ENCODE measurements around the gene UBAP2L.
"Not testable (repeated sequence)": the region's sequence is repeated elsewhere in the genome, so short reads cannot be mapped to it uniquely, and the experiment has no call there.

Gene UBAP2L

DNA sequence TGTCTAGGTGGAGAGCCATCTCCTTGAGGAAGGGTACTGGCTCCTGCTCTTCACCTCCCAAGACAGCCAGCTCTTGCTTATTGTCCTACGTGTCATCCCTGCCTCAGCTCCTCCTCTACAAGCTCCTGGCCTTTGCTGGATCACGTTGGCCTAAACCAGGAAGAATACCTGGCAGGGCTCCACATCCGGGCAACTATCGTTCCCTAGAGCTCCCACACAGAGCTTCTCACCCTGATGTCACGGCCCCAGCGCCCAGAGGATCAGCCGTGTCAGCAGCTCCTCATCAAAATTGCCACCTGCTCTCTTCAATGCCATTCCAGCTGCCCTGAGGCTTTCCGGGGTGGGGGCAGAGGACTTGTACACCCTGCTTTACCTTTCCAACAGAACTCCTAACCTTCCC, 26.9 kb upstream of the UBAP2L start:
- intact Hi-C loops (cut with DNase I), result no loop called here
- DNase-seq, result no peak

DNA sequence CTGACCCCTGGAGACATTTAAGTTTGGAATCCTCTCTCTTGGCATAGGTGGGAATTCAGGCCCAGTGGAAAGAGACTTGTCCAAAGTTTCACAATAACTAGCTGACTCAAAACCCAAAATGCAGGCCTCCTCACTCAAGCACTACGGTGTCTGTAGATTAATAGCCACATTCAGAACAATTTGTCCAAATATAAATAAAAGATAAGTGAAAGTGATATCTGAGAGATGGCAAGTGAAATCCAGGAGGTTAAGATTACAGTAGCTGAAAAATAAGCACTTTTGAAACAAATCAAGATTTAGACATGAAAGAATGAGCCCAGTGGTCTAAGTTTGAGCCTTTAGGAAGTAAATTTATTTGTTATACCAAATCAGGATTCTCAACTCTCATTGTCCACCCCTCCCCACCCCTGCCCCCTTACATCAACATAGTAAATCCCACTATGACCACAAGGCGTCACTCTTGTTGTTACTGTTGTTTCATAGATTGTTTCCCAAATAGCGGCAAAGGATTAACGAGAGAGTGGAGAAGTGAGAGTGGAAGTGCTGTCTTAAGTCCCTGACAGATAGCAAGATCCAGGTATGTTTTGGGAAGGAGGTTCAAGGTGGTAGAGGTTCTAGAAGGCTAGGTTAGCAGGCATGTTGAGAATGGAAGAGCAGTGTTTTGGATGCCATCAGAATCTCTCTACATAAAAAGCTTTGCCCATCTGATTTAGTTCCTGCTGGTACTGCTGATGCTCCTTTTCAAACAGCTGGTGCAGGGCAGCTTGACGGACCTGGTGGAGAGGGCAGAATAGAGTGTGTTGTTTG, 21.8 kb upstream of the UBAP2L start:
- peak in 13 of 42 donors; percentile 9 to 77 (median 31) for DNase-seq
- intact Hi-C loops (cut with DNase I), result no loop called here

DNA sequence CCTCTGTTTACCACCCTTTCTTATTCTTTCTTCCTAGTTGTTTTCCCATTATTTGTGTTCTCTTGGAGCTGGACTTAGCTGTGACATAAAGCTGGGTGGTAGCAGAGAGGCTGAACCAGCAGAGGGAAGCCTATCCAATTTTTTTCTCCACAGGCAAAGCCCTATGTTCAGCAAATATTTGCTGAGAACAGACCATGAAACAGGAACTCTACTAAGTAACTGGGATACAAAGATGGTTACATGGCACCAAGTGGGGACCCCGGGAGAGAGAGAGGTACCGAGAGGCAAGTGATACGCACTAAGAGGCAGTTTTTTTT, 21.2 kb upstream of the UBAP2L start:
- no peak for DNase-seq

DNA sequence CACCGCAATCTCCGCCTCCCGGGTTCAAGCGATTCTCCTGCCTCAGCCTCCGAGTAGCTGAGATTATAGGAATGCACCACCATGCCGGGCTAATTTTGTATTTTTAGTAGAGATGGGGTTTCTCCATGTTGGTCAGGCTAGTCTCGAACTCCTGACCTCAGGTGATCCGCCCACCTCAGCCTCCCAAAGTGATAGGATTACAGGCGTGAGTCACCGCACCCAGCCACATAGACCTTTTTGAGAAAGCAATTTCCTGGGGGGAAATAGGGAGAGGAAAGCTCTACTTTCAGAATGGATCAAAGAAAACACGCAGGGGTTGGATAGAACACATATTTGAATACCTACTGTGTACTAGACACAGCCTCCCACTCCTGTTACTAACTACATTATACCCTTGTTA, 15.0 kb upstream of the UBAP2L start:
- DNase-seq, result not testable (repeated sequence)
- intact Hi-C loops (cut with DNase I), result loop anchor here (10.0 kb wide), 1 partner anchor 59 kb away; no protein-coding TSS in a partner anchor

More for the DNA sequence above, 21.2 kb upstream of the UBAP2L start:
- intact Hi-C loops (cut with DNase I), result no loop called here

DNA sequence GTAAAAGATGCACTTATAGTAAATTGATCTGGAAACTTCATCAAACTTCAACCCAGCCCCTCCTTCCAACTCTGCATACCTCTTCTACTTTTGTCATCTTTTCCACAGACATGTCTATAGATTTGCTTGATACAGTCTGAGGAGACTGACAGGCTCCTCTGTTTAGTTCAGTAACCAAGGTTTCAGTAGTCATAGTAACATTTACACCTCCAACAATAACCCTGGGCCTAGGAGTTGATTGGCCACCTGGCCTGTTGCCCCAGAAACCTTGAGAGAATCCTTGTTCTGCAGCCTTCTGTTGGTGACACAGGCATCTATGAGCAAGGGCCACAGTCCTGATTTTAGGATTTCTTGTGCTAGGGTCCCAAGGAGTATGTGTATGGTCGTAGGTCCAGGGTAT, 14.6 kb upstream of the UBAP2L start, which contains the start of gene CFAP141:
TSS of gene CFAP141 (minus strand) at position 138 of the 400 bp plus-strand sequence. CDS start at position 112, 26 bp downstream.
- DNase-seq, result peak in 4 of 42 donors; percentile 7 to 40 (median 24)

DNA sequence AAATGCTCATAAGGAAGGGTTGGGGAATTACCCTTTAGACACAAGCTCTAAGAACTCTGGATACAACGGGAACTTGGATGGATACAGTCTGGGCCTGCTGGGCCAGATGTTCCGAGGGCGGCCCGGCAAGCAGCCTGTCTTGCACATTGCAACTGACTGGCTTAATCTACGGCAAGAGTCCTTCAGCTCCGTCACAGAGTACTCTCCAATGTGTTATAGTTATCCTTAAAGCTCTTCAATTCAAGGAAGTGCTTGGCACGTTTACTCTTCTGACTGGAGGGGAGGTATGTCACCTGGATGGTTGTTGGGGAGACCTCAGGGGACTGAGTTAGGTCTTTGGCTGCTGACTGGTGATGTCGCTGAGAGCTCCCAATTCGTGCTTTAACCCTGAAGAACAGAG, 13.5 kb upstream of the UBAP2L start:
- no peak for DNase-seq
- intact Hi-C loops (cut with DNase I), result loop anchor here (10.0 kb wide), 1 partner anchor 58 kb away; no protein-coding TSS in a partner anchor

More for the DNA sequence above, 14.6 kb upstream of the UBAP2L start, which contains the start of gene CFAP141:
- intact Hi-C loops (cut with DNase I), result loop anchor here (10.0 kb wide), 1 partner anchor 59 kb away; no protein-coding TSS in a partner anchor

DNA sequence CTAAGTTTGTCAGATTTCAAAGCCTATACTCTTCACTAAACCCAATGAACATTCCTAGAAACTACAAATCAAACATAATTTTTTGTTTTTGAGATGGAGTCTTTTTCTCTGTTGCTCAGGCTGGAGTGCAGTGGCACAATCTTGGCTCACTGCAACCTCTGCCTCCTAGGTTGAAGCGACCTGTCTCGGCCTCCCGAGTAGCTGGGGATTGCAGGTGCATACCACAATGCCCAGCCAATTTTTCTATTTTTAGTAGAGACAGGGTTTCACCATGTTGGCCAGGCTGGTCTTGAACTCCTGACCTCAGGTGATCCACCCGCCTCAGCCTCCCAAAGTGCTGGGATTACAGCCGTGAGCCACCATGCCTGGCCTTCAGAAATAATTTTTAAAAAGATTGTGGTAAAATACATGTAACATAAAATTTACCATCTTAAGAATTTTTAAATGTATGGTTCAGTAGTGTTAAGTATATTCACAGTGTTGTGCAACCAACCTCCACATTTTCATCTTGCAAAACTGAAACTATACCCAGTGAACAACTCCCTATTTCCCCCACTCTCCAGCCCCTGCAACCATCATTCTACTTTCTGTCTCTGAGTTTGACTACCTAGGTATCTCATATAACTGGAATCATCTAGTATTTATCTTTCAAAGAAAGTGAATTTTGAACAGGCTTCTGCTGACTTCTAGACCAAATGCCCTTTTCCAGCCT, 11.9 kb upstream of the UBAP2L start:
- intact Hi-C loops (cut with DNase I), result loop anchor here (10.0 kb wide), 1 partner anchor 56 kb away; no protein-coding TSS in a partner anchor
- DNase-seq, result no peak

DNA sequence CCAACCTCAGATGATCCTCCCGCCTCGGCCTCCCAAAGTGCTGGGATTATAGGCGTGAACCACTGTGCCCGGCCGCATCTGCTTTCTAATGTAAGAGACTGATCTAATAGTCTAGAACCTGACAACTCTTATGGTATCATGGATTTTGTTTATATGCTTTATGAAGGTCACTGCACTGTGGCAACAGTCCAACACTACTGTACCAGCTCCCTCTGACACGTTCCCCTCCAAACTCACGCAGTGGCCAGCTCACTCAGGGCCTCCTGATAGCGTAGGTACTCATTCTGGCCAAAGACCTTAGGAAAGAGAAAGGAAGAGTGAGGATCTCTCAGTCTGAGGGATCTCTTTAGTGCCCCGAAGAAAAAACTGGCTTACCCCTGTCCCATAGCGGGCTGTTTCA, 8.7 kb upstream of the UBAP2L start:
- no peak for DNase-seq
- intact Hi-C loops (cut with DNase I), result no loop called here

DNA sequence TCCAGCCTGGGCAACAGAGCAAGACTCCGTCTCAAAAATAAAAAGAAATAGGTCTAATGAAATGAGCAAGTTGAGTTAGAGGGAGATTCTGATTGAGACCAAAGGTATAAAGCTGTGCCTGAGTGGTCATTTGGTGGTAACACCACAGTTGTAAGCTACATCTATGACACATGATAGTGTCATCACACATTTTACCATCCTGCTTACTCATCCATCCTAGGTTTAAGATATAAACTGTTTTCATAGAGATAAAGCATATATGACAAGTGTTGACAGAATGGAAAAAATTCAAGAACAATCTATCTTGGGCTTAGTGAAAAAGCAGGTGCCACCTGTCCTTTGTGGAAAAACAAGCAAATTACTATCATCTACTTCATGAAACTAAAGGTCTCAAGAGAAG, 7.5 kb upstream of the UBAP2L start:
- intact Hi-C loops (cut with DNase I), result no loop called here

DNA sequence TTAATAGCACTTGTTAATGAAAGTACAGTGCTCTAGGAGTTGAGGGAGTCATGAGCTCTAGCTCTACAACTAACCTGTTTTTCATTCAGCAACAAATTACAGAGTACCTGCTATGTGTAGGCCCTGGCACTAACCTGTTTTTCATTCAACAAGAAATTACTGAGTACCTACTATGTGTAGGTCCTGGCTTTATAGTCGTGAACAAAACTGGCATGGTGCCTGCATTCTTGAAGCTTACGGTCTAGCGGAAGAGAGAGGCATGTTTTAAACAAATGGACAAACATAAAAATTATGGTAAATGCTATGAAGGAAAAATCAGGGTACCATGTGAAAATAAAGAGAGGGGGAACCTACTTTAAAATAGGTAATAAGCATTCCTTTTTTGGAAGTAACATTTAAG, 2.2 kb upstream of the UBAP2L start:
- DNase-seq, result no peak
- intact Hi-C loops (cut with DNase I), result no loop called here

More for the DNA sequence above, 7.5 kb upstream of the UBAP2L start:
- no peak for DNase-seq

DNA sequence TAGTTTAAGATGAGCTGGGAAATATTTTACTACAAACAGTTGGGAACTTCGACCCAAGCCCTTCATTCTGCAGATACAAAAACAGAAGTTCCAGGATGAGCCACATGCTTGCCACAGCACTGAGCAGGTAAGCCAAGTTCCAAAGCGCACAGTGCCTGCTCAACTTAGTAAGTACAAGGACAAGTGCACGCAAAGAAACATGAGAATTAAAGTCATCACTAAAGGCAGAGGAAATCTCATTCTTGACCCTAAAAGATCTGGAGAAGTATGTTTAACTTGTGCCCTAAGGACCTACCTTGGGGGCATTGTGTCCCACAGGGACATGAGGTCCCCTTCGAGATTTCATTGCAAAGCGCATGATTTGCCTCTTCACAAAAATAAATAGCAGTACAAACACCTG, 1.2 kb upstream of the UBAP2L start:
- DNase-seq, result peak in 3 of 42 donors; percentile 1 to 9 (median 3)
- intact Hi-C loops (cut with DNase I), result no loop called here

DNA sequence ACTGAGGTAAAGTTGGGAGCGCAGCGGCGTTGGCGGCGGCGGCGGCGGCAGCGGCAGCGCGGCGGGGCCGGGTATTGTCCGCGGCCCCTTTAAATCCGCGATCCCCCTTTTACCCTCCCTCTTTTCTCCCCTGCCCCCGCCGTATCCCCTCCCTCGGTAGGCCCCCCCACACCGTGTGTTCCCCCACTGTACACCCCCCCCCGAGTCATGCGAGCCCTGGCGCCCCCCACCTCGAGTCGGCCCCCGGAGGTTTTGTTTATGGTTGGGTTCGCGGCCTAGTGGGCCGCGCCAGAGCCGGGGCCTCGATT, 169 bp downstream of the UBAP2L start:
- peak in 3 of 42 donors; percentile 59 to 69 (median 66) for DNase-seq
- intact Hi-C loops (cut with DNase I), result loop anchor here (2.0 to 5.0 kb wide), 3 partner anchors 39 to 336 kb away; partner anchors contain the start of genes HAX1 and UBE2Q1

DNA sequence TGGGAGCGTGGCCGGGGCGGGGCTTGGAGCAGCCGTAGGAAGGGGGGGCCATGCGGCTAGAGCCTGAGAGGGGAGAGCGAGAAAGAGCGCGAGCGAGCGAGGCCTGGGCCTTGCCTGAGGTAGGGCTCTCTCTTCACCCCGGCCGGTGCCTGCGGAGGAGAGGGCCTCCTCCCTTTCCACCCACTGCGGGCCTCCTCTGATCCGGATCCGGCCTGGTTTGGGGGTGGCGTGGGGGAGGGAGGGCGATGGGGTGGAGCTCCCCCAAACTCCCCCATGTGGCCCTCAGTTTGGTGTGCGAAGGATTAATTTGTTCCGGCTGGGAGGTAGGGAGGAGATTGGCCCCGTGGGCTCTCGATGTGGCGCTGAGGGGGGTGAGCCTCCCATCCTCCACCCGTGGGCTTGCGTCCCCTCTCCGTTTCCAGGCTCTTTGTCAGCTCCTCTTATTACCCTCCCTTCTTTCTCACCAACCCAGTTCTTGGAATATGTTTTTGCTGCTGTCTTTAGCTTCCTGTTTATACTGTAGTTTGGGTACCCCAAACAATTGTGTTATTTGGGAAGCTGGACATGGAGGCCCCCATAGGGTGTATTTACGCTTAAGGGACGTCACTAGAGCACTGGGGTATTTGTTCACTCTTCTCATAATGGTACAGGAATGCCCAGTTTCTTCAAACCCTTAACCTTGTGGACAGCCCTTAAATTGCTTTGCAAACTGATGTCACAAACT, 685 bp downstream of the UBAP2L start:
- peak in 40 of 42 donors; percentile 2 to 84 (median 66) for DNase-seq
- intact Hi-C loops (cut with DNase I), result loop anchor here (2.0 to 5.0 kb wide), 3 partner anchors 39 to 336 kb away; partner anchors contain the start of genes HAX1 and UBE2Q1

DNA sequence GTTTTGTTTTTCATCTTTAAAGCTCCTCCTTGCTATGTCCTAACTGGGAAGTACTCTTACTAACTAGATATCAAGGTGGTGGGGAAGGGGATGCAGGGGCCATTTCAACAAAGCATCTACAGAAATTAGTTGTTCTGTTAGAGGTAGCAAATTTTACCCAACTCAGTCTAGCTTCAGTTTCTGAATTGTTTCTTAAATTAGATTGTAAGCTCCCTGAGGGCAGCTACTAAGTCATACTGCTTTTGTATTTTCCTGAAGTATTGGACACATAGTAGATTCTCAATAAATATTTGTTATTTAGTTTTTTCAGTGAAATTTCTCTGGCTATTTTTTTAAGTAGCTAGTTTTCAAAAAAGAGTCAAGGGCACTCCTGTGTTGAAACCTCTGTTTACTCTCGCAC, 1.8 kb downstream of the UBAP2L start:
- DNase-seq, result no peak
- intact Hi-C loops (cut with DNase I), result loop anchor here (5.0 kb wide), 2 partner anchors 40 to 335 kb away; partner anchors contain the start of gene UBE2Q1

DNA sequence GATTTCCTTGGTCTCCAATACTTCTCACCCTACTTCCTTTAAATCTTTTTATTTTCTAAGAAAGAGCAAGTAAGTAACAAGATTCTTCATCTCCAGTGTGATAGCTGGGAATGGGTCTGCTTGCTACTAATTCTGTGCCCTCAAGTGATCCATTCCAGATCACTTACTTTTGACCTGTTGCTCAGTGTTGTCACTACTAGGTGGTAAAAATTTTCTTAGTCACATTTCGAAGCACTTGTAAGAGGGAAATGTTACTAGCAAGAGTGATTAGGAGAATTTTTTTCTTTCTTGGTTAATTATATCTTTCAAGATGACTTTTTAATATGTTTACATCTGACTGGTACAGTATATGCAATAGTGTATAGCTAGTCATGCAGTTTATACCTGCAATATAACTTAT, 2.2 kb downstream of the UBAP2L start:
- no peak for DNase-seq
- intact Hi-C loops (cut with DNase I), result loop anchor here (5.0 kb wide), 2 partner anchors 41 to 334 kb away; partner anchors contain the start of gene UBE2Q1

DNA sequence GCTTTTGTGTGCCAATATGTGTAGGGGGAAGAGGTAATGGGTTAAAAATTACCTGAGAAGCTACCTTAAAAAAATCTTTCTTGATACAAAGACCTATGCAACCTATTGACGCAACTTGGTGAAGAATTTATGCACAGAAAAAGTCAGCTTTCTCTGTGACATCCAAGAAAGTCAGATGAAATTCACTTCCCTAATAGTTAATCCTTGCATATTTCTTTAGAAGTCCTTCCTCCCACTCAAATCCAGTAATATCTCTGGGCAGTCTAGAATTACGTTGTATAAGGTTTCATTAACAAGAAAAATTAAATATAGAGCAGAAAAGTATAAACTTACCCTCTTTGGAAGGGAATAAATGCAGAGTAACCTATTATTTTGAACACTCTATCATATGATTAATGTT, 2.9 kb downstream of the UBAP2L start:
- DNase-seq, result no peak
- intact Hi-C loops (cut with DNase I), result loop anchor here (5.0 kb wide), 2 partner anchors 41 to 334 kb away; partner anchors contain the start of gene UBE2Q1

DNA sequence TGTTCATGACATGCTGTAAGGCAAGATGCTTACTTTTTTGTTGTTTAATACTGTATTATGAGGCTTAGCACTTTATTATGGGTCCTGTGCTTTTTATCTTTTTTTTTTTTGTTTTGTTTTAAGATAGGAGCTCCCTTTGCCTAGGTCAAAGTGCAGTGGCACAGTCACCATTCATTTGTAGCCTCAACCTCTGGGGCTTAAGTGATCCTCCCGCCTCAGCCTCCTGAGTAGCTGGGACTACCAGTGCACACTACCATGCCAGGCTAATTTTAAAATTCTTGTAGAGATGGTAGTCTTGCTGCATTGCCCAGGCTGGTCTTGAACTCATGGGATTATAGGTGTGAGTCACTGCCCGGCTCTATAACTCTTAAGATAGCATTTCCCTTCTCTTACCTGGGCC, 4.6 kb downstream of the UBAP2L start:
- intact Hi-C loops (cut with DNase I), result no loop called here
- no peak for DNase-seq

DNA sequence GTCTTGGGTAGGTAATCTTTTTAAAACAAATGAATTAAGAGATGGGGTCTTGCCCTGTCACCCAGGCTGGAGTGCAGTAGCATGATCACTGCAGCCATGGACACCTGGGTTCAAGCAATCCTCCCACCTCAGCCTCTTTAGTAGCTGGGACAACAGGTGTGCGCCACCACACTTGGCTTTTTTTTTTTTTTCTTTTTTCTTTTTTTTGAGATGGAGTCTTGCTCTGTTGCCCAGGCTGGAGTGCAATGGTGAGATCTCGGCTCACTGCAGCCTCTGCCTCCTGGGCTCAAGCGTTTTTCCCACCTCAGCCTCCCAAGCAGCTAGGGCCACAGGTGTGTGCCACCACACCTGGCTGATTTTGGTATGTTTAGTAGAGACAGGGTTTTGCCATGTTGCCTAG, 10.4 kb downstream of the UBAP2L start:
- DNase-seq; intact Hi-C loops (cut with DNase I): not testable (repeated sequence)

DNA sequence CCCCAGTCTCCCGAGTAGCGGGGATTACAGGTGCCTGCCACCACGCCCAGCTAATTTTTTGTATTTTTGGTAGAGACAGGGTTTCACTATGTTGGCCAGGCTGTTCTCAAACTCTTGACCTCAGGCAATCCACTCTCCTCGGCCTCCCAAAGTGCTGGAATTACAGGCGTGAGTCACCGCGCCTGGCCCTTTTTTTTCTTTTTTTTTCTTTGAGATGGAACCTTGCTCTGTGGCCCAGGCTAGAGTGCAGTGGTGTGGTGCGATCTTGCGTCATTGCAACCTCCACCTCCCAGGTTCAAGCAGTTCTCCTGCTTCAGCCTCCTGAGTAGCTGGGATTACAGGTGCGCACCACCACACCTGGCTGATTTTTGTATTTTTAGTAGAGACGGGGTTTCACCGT, 12.4 kb downstream of the UBAP2L start:
- DNase-seq; intact Hi-C loops (cut with DNase I): not testable (repeated sequence)

Measured in head of caudate nucleus (tissue), 42 donors.